CMK (cell line): ENCODE results near the gene ZNF570.
A peak's percentile ranks its signal among the peaks of the same experiment; 100 is the strongest.

ENCODE experiments used
- DNase-seq: peaks from one replicate; pipeline ENCODE4 v3.0.0-alpha.2; 2010; ENCODE audit warnings: low read depth

Gene ZNF570

DNA sequence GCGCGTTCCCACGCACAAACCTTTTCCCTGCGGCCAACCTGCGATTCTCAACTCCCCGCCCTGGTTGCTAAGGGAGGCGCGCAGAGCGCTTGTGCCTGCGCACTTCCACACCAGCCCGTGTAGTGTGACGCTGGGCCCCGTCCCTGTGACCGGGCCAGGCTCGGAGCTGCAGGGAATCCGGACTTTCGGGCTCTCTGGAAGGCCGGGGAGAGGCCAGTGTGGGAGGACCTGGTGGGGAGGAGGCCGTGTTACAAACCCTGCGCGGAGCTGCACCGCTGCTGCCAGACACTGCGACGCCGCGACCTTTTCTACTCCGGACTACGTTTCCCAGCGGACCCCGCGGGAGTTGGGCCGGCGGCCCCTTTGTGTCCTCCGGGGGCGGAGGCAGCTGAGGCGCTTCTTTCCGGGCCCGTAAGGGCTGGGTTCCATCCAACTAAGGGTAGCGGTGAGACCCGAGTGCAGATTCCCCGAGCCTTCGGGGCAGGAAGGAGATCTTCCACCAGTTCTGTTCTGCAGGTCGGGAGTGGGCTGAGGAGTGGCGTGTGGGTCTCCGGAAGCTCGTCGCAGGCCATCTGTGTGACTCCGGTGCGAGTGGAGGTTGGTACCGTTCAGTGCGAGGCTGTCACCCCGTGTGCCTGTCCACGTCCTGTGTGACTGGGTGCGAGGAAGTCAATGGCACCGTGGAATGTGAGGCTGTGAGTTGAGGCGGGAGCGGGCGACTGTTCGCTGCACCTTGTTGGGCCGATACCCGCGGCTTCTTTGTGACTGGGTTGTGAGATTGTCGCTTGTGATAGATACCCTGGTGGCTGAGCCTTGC, at the start of gene ZNF570:
TSS of gene ZNF570 (plus strand) at position 396 of the 817 bp plus-strand sequence. CDS start 999 bp downstream, outside the sequence.
- DNase-seq: peak; percentile 73

DNA sequence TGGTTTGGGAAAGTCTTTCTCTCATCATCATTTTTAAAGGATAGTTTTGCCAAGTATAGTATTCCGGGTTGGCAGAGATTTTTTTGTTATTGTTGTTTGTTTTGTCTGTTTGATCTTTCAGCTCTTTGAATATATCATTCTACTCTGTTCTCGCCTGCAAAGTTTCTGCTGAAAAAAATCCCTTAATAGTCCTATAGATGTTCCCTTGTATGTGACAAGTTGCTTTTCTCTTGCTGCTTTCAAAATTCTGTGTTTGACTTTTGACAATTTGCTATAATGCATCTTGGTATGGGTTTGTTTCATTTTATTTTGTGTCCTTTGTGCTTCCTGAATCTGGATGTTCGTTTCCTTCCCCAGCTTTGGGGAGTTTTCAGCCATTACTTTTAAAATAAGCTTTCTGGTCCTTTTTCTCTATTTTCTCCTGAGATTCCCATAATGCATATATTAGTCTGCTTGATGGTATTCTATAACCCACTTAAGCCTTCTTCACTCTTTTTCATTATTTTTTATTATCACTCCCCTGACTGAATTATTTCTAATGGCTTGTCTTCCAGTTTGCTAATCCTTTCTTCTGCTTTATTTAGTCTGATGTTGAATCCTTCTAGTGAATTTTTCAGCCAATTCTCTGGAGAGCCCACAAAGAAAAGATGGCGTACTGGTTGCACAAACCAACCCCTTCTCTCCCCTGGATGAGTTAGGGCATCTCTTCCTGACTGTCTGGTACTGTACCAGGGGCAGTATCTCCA, 16.5 kb upstream of the ZNF570 start:
- no peak for DNase-seq

DNA sequence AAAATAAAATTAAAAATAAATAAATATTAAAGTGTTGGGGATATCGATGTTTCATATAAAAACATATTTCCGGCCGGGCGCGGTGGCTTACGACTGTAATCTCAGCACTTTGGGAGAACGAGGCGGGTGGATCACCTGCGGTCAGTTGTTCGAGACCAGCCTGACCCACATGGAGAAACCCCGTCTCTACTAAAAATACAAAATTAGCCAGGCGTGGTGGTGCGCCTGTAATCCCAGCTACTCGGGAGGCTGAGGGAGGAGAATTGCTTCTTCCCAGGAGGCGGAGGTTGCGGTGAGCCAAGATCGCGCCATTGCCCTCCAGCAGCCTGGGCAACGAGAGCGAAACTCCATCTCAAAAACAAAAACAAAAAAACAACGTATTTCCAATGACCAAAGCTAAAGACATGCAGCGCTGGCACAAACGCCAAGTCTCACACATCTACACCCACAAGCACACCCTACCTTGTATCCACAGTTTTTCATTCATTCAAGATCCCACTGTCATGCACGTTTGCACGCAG, 2.8 kb upstream of the ZNF570 start:
- DNase-seq: no peak

GRCh38 chr19:37466798-37467607, 2.2 kb upstream of the ZNF570 start, which contains the start of gene ZNF569:
Gene ZNF569 (minus strand): TSS chr19:37467444. CDS start chr19:37444921, 22,523 bp downstream.
- DNase-seq: peak; percentile 85

DNA sequence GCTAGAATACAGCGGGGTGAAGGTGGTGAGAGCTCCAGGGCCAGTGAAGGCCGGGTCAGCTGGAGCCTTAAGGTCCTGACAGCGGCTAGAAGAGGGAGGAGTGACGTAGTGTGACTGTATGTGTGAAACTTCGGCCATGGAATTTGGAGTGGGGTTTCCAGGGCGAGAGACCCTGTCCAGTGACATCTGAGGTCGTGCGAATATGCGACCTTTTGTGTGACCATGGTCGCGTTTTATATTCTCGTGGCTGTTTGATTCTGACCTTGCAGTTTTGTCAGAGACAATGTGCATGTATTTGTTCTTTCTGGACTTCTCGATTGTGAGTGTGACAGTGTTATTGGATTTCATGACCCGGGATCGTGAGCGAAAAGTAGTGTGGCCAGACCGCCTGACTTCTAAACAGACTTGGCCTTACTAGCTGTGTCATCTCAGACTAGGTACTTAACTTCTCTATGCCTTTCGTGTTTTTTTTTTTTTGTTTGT, 1.5 kb upstream of the ZNF570 start:
- DNase-seq: no peak

GRCh38 chr19:37470216-37470615, 1.1 kb downstream of the ZNF570 start:
- no peak for DNase-seq

- no peak for DNase-seq
Measured at GRCh38 chr19:37472165-37472564, 3.0 kb downstream of the ZNF570 start.

GRCh38 chr19:37484406-37485168, 15.4 kb downstream of the ZNF570 start:
- DNase-seq: no peak

DNA sequence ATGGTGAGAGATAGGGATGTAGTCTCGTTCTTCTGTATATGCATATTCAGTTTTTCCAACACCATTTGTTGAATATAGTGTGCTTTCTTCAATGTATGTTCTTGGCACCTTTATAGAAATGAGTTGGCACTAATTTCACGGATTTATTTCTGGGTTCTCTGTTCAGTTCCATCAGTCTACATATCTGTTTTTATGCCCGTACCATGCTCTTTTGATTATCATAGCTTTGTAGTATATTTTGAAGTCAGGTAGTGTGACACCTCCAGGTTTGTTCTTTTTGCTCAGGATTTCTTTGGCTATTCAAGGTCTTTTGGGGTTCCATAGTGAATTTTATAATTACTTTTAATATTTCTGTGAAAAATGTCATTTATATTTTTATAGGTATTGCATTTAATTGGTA, 23.1 kb downstream of the ZNF570 start:
- no peak for DNase-seq

DNA sequence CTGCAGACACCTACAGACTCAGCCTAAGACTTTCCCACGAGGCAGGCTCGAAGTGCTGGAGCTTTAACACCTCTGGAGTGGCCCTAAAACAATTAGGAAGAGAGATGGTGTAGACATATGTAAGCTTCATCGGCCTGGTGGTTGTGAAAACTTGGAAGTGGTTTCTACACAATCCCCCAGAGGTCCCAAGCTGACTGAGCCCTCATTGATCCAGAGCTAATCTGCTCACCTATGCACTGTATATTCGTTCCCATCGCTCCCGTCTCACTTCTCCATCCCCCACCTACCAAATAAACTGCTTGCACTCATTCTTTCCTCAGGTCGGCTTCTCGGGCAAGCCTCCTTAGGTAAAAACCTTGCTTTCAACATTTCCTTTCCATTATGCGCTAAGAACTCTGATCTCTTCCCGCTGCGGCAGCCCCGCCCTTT, 36.8 kb downstream of the ZNF570 start:
- no peak for DNase-seq

- no peak for DNase-seq
Measured at GRCh38 chr19:37506387-37507166, 37.4 kb downstream of the ZNF570 start, which contains the start of gene ZNF793. Gene ZNF793 (plus strand): TSS chr19:37506939. CDS start chr19:37523440, 16,501 bp downstream.

DNA sequence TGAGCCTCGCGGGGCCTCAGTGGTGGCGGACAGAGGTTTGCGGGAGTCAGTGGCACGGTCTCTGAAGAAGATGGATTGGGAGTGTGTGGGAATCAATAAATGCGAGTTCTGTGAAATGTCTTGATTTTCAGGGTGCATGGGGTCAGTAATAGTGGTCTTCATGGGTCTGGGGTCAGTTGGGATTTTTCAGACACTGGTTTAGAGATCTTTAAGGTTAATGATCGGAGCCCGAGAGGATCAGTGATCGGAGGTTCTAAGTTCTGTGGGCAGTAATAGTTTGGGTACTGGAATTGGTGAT, 38.0 kb downstream of the ZNF570 start:
- no peak for DNase-seq

- no peak for DNase-seq
Measured at GRCh38 chr19:37511186-37511585, 42.0 kb downstream of the ZNF570 start.

- DNase-seq: no peak
Measured at GRCh38 chr19:37511821-37512220, 42.7 kb downstream of the ZNF570 start.

DNA sequence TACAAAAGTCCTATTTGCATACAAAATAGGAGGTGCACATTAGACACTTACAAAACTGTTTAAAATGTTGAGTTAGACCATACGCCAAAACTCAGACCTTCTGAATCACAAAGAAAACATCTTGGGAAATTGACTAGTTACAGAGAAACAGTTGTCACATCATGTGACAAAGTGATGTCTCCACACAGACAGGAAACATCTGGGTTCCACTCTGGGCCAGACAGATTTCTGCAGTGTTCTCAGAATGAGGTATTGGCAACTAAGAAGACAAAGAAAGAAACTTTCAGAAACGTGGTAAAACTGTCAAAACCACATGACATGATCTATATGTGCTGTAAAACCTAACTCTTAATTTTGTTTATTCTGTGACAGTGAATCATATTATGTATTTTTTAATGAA, 44.2 kb downstream of the ZNF570 start:
- DNase-seq: no peak

DNA sequence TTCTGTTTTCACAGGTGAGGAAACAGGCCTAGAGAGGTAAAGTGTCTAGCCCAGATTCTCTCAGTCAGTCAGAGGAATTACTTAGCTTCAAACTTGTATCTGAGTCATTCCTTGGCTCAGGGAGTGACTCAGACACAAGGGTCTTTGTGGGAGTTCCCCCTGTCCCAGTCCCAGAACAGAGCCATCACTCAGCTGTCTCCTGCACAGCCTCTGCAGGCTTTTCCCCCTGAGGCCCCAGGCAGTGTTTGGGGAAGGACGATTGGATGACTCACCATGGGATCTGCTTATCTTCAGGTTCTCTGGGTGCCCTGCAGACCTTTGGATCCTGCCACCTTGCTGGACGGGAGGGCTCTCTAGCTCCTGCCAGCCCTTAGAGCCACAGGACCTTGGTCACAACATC, 50.7 kb downstream of the ZNF570 start:
- DNase-seq: no peak

- DNase-seq: no peak
Measured at GRCh38 chr19:37537391-37537947, 68.3 kb downstream of the ZNF570 start.
